Endothelial cell (in vitro differentiated cells): ENCODE measurements around the gene MCFD2. TPM values are rescaled to one million over a fixed set of nuclear protein-coding genes. Genes with fewer than 3 reads are reported as not detected.

ENCODE experiments used
- DNase-seq: peaks from one replicate; pipeline ENCODE4 v3.0.0; 2021; ENCODE audit warnings: low spot score
- H3K27ac Mint-ChIP-seq: one replicate; pipeline ENCODE4 v1.8.0; 2021; ENCODE audit warnings: mixed read lengths, inconsistent platforms; ENCODE audit not compliant: unreplicated experiment
- H3K27me3 Mint-ChIP-seq: one replicate; pipeline ENCODE4 v1.8.0; 2021; ENCODE audit warnings: mild to moderate bottlenecking, moderate library complexity, mixed read lengths, inconsistent platforms; ENCODE audit not compliant: unreplicated experiment
- H3K36me3 Mint-ChIP-seq: one replicate; pipeline ENCODE4 v1.8.0; 2021; ENCODE audit warnings: mild to moderate bottlenecking, low read depth, mixed read lengths, inconsistent platforms; ENCODE audit not compliant: unreplicated experiment
- H3K4me1 Mint-ChIP-seq: one replicate; pipeline ENCODE4 v1.8.0; 2021; ENCODE audit warnings: mild to moderate bottlenecking, mixed read lengths, inconsistent platforms; ENCODE audit not compliant: unreplicated experiment
- H3K4me3 Mint-ChIP-seq: one replicate; pipeline ENCODE4 v1.8.0; 2021; ENCODE audit warnings: mild to moderate bottlenecking, mixed read lengths, inconsistent platforms; ENCODE audit not compliant: unreplicated experiment
- H3K9me3 Mint-ChIP-seq: one replicate; pipeline ENCODE4 v1.8.0; 2021; ENCODE audit warnings: mixed read lengths, inconsistent platforms; ENCODE audit not compliant: unreplicated experiment
- CTCF ChIP-seq: fragments of 200-600 bp; sonication (generic); IDR thresholded peaks from one replicate; pipeline ENCODE4 v1.5.0; 2021; ENCODE audit warnings: antibody characterized with exemption; ENCODE audit not compliant: unreplicated experiment
- long read RNA-seq: library from polyadenylated mRNA; unstranded; transcript quantifications from one replicate; pipeline ENCODE4 v2.0.0, GENCODE V29; 2020; ENCODE audit not compliant: unreplicated experiment
- total RNA-seq: library from RNA; stranded (reverse); fragmentation: NEBNext Ultra II Directional; extraction: Animal tissue kit (Norgen Biotek cat#: 25700); gene quantifications from one replicate; pipeline ENCODE4 v1.2.1, GENCODE V29; 2021; ENCODE audit not compliant: unreplicated experiment

Gene MCFD2
- total RNA-seq, result 121 TPM
- long read RNA-seq, full-length matches to known transcripts, result 11 of 17 reads
- long read RNA-seq, partial matches to known transcripts, result 1 of 17 reads
- long read RNA-seq, other reads (novel, unspliced or antisense), result 5 of 17 reads

- H3K27ac Mint-ChIP-seq, result peak within 1 kb of the TSS; percentile 94
- H3K9me3 Mint-ChIP-seq, result no peaks in the 10 kb centered on the region
- peaks cover 39% of the 10 kb centered on the region for H3K4me1 Mint-ChIP-seq
- no peak for TF ChIP-seq CTCF
- peaks cover 11% of the 10 kb centered on the region for H3K36me3 Mint-ChIP-seq
- peak within 1 kb of the TSS; percentile 98 for H3K4me3 Mint-ChIP-seq
- peaks cover 21% of the 10 kb centered on the region for H3K27me3 Mint-ChIP-seq
- DNase-seq, result no peak
Measured at GRCh38 chr2:46915281-46915810, at the start of gene MCFD2. Gene MCFD2, minus strand, starts transcription at chr2:46915806. Its CDS starts 6,635 bp downstream, at chr2:46909171.

- DNase-seq, result no peak
- Mint-ChIP-seq H3K27ac (no peak overlapping the region), H3K4me3 (no peak overlapping the region), H3K4me1 (peaks cover 4% of the 10 kb centered on the region), H3K36me3 (no peaks in the 10 kb centered on the region), H3K27me3 (no peaks in the 10 kb centered on the region), H3K9me3 (no peaks in the 10 kb centered on the region)
- no peak for TF ChIP-seq CTCF
Measured at GRCh38 chr2:46964835-46965560, 49.4 kb upstream of the MCFD2 start.

GRCh38 chr2:46963941-46964673 lies 48.5 kb upstream of the MCFD2 start:
- Mint-ChIP-seq H3K27ac (no peak overlapping the region), H3K36me3 (no peaks in the 10 kb centered on the region), H3K27me3 (no peaks in the 10 kb centered on the region), H3K9me3 (no peaks in the 10 kb centered on the region), H3K4me1 (peaks cover 4% of the 10 kb centered on the region), H3K4me3 (no peak overlapping the region)
- DNase-seq, result no peak
- no peak for TF ChIP-seq CTCF

GRCh38 chr2:46963210-46963609 lies 47.6 kb upstream of the MCFD2 start:
- no peak for TF ChIP-seq CTCF
- Mint-ChIP-seq H3K27ac (no peak overlapping the region), H3K4me3 (no peak overlapping the region), H3K27me3 (peaks cover 2% of the 10 kb centered on the region), H3K4me1 (peaks cover 4% of the 10 kb centered on the region), H3K36me3 (no peaks in the 10 kb centered on the region), H3K9me3 (no peaks in the 10 kb centered on the region)
- DNase-seq, result no peak
